ENCODE results near the gene SAMD4A.
"Not testable (repeated sequence)": the region's sequence is repeated elsewhere in the genome, so short reads cannot be mapped to it uniquely, and the experiment has no call there.

Gene SAMD4A

DNA sequence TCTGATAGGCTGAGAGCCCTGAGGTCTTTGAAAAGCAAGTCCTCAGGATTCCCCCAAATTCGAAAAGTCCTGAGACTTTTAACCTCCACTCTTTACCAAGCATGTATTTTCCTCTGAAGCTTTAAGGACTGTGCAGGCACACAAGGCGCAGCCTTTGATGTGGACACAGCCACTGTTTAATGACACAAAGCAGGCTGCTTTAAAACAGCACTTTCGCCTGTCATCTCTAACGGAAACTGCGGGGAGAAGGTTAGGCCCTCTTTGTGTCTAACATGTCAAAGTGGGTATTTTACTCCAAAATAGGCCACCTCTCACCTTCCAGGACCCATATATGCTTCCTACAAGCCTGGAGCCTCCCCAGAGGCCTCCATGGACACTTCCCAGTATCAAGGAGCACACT, 176.5 kb downstream of the SAMD4A start:
- DNase-seq, result no peak

DNA sequence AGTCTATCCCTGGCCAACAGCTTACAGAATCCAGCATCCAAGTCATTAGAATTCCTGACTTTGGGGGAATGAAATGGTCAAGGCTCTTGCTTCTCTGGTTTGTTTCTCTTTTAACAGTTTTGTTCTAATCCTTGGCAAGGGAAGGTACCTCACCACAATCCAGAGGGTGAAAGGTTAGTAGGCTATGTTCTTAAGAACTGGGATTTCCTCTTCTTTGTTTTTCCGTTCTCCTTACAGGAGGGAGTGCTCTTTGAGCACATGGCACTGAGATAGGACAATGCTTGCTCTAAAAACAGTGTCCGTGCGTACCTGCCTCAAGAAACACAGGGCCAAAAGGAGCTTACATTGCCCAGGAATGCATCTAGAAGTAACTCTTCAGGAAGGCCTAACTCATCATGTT, 179.1 kb downstream of the SAMD4A start:
- DNase-seq, result no peak

DNA sequence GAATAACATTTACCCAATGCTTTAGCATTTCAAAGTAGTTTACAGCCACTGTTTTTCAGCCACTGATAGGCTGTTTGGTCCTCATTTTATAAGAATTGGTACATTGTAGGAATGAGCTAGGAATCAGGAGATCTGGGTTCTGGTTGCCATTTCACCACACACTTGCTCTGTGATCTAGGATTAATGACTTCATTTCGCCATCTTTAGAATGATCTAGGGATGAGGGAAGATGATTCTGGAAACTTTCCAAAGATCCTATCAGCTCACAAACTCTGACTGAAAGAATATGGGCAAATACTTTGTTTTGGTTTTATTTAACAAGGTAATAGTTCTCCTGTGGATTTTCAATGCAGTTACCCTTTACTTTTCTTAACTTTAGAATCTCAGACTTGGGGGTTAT, 180.7 kb downstream of the SAMD4A start:
- DNase-seq, result no peak

DNA sequence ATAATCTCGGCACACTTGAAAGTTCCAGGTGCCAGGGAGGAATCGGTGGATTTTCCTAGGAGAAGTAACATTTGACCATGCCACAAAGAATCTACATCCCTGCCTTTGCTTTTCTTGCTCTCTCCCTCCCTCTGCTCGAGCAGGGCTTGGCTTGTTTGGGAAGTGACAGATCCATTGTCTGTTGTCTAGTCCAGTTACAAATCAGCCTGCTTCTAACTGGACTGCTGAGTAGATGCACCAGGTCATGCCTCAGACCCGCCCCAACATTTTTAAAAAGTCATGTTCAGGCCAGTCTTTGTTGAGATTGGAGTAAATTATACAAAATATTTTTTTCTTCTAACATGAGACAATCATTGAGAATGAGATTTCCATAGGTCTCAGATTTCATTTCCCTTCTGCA, 182.3 kb downstream of the SAMD4A start:
- DNase-seq, result no peak

DNA sequence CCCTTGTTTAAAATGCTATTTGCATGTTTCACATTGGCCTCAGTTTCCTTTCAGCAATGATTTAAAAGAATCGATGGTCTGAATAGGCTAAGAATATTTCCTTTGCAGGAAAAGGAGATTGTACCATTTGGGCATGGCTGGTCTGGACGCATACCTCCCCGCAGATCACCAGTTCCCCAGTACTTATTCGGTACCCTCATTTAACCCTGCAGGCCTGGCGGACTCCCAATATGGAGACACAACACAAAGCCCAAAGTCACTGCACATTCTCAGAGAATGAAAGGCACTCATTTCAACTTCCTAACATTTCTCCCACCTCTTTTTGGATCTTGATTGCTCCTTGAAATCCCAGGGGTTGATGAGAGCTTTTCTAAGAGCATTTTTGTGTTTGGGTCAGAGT, 182.8 kb downstream of the SAMD4A start:
- DNase-seq, result no peak

DNA sequence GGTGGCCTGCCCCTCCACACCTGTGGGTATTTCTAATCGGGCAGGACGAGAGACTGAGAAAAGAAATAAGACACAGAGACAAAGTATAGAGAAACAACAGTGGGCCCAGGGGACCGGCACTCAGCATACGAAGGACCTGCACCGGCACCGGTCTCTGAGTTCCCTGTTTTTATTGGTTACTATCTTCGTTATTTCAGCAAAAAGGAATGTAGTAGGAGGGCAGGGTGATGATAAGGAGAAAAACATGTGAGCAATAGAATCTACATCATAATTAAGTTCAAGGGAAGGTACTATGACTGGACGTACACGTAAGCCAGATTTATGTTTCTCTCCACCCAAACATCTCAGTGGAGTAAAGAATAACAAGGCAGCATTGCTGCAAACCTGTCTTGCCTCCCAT, 185.7 kb downstream of the SAMD4A start:
- DNase-seq, result not testable (repeated sequence)

DNA sequence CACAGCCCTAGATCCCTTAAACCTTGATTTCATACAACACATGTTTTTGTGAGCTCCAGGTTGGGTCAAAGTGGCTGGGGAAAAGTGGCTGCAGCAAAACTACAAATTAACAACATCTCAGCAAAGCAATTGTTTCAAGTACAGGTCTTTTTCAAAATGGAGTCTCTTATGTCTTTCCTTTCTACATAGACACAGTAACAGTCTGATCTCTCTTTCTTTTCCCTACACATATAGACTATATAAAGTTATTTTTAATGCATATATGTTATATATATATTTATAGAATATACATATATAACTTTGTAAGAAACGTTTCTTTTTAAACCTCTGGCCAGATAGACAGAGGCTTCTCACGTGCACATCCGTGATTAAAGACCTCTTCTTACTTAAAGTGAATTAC, 186.5 kb downstream of the SAMD4A start:
- not testable (repeated sequence) for DNase-seq

DNA sequence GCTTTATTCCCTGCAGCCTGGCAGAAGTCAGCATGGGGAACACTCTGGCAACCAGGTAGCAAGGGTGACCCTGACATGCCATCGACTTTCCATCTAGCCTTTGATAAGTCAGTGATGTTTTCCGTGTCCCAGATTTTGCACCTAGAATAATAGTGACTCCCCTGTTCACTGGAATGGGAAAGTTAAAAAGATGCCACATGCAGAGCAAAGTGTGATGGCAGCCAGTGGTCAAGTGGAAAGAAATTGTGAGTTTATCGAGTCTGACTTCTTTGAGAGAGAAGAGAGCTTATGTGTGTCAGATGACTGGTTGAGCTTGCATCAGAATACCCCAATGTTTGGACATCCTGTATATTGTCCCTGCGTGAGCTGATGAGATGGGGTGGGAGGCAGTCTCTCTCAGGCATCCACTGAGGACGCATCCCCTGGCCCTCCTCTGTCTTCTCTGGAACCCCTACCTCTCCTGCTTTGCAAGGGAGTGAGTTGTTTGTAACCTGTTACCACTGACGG, 187.2 kb downstream of the SAMD4A start:
- no peak for DNase-seq

DNA sequence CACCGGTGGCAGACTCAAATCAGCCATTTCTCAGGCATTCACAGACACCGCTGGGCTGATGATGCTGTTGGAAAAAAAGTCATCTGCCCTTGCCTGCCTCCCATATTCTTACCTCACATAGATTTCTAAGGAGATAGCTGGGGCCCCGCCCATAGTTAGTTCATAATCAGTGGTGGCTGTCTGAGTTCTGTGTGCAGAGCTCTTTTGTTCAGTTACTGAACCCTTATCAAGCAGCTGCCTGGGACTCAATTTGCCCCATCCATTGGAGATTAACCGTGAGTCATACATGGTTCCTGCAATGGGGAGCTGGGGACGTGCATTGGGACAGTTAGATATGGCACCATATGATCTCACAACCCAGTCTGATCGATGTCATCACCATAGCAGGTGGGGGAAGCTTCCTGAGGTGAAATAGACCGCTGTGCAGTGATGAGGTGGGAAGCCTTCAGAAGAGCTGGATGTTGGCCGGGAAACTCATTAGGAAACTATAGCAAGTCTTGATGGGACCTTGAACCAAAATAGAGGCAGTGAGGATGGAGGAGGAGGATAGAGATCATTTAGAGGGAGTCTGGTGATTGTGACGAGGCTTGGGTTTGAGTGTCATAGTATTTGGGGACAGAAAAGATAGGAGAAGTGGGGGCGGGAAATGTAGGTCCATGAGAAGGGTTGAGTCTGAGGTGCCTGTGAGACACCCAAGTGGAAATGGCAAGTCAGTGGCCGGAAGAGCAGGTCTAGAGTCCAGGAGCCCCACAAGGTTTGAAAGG, 187.9 kb downstream of the SAMD4A start:
- DNase-seq, result no peak

DNA sequence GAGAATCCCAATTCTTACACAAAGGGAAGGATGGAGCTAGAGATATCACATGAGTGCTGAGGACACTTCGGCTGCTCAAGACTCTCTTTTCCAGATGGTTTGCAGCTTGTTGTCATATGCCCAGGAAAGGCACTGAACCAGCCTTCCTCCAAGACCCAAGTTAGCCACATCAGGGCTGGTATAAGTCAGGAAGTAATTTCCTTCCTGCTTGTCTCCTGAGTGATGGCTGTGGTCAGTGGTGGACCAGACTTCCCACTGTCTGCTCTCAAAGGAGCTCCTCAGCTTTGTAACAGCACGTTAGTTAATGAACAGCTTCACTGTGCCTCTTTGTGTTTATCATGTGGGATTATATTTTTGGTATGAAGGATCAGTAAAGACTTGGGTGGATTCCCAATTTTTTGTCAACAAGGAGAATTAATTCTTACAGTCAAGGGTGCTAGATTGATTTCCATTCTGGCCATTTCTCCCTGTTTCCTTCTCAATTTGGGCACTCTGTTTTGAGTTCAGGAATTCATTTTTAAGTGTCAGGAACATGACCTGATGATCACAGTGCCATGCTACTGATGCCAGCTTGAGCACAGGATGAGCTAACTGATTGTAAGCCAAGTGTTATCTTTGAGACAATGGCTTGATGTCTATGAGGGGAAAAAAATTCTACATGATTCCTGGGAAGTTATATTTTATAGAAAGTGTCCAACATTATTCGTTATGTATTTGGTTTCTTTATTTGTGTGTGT, 189.9 kb downstream of the SAMD4A start:
- no peak for DNase-seq

DNA sequence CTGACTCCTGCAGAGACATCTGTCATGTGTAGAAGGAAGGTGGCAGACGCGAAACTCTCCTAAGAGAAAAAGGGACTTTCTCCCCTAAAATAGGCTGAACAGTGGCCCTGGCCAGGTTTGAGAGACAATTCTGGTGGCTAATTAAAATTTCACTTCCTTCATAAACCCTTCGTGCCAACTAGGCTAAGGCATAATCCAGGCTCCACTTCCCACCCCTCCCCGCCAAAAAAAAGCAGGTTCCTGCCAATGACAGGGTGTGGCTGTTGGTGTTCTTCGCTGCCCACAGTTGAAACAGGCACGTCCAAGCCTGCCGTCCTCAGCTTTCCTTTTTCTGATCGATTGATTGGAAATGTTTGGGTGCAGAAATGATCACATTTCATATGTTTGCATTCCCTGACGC, 191.1 kb downstream of the SAMD4A start:
- DNase-seq, result no peak

DNA sequence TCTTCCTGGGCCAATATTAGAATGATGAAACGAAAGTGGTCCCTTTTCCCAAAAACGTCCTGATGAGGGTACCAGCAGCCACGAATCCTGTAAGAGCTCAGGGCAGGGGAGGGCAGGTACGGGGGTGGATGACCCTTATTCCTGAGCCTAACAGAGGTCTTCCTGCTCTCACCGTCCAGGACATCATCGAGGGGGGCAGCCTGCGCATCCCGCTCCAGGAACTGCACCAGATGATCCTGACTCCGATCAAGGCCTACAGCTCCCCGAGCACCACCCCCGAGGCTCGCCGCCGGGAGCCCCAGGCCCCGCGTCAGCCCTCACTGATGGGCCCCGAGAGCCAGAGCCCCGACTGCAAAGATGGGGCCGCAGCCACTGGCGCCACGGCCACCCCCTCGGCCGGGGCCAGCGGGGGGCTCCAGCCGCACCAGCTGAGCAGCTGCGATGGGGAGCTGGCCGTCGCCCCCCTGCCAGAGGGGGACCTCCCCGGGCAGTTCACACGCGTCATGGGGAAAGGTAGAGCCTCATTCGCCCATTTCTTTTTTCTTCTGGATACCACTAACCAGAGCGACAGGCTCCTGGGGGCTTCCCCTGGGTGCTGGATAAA, 193.2 kb downstream of the SAMD4A start:
- no peak for DNase-seq

DNA sequence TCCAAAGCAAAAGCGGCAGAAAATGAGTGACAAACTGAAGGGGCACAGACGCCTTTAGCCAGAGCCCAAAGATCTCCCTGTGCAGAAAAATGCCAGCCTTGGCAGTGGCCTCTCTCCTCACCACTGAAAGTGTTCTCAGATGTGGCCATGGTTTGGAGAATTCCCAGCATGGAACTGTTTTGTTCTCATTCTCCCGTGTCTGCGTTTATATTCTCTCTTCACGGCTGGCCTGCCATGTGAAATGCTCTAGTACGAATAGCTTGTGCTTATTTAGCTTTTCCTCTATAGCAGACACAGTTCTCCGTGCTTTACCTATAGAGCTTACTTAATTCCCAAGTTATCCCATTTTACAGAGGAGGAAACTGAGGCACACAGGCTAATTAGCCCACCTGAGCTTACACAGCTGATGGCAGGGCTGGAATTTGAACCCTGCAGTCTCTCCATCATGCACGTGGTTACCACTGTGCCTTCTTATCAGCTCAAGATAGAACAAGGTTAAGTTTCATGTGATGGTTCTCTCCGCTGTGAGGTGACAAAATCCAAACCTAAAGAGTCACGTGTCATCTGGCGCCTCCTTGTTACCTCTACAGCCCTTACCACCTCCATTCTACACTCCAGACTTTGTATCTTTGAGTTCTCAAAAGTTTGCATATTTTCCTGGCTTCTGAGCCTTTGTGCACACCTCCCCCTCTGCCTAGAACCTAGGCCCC, 194.1 kb downstream of the SAMD4A start:
- DNase-seq, result no peak

DNA sequence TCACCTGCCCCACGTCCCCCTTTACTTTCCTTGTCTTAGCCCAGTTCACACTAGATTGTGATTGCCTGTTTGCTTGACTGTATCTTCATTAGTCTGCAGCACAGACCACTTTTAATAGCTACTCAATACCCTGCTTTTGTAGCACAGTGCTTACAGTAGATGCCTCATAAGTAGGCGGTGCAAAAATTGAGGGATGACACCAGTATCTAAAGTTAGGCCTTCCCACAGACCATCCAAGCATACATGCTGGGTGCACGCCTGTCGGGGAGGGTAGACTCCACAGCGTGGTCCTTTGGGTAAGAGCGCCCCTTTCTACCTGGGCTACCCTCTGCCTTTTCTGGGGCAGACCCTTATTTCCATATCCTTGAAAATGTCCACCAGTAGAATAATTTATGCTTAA, 194.9 kb downstream of the SAMD4A start:
- DNase-seq, result no peak

DNA sequence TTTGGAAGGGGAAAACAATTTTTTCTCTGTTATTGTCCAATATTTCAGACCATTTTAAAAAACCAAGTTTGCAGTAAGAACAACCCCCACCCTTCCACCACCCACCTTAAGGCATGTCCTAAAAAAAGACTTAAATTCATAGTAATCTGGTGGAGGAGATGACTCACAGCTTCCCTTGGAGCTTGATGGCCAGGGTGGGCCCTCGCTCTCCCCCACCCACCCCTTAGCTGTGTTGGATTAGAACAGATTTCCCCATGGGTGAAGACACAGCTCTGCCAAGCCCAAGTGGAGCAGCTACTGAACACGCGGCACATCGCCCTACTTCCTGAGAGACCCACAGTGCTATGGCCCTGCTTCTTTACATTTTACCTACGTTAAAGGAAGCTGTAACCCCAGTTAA, 195.4 kb downstream of the SAMD4A start:
- no peak for DNase-seq

DNA sequence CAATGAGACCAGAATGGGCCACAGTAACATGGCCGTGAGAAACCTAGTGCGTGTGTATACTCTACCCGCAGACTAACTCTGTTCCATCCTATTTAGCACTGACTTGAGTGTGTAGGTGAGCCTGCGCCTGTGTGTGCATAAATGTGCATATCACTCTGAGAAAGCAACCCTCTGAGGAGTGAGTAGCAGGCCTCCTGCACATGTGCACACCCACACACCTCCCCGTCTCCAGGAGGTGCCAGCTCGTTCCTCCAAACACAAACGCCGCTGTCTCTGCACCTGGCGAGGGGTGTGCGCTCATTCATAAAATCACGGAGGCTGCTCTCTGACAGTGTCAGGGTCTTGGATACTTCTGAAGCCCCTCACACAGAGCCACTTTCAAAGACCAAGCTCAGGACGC, 196.8 kb downstream of the SAMD4A start:
- DNase-seq, result no peak

DNA sequence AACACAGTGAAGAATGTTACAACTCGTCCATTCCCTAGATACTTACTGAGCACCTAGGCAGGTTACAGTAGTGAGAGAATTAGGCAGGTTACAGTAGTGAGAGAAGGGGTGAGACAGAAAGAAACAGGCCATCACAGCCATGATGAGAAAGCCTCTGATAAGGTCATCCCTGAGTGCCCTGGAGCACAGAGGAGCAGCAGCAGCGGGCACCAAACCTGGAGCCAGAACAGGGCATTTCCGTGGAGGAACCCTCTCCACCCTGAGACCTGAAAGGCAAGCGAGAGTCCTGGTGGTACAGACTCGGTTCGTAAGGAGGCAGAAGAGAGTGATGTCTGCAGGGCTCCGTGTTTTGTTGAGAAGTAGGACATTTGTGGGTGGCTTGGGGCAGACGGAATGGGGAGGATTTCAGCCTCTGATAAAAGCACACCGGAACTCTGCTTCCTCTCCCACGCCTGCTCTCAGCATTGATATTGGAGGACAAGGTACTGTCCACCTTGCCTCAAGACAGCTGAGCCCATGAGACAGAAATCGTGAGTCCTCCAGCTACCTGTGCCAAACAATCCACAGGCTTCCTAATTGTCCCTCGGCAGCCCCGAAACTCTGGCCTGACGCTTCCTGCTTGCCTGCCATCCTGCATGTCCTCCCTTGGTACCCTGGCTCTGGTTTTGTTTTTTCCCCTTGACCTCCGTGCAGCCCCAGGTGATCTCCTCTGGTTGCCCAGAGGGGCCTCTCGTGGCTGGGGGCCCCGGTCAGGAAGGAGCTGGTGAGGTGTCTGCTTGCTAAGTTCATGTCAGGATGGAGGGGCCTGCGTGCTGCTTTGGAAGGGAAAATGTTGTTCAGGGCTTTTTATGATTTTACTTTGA, 199.6 kb downstream of the SAMD4A start:
- DNase-seq, result no peak

DNA sequence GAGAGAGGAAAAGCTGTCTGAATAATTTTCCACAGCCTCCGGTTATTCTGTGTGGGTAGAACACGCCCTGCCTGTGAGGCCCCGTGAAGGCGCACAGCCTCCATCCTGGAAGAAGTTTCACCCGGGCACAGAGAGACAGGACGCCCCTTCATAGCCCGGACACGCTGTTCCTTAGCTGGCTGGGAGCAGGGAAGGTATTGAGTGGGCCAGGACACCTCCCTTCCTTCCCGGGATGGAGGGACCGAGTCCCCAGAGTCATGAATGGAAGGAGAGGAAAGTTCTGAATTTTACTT, 200.2 kb downstream of the SAMD4A start:
- DNase-seq, result no peak

DNA sequence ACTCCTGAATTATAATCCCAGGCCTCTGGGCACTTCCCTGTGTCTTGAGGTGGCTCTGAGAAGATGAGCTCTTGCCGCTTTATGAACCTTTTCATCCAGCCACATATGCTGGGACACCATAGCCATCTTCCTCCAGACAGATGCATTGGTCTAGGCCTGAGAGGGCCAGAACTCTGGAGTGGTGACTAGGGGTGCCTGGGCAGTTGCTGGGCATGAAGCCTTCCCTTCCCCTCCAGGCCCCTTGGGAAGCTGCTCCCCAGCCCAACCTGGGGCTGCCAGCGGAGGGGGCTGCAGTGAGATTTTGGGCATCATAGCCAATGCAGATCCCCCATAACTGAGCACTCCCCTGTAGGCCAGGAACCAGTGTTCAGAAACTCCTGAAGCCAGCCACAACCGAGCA, 200.5 kb downstream of the SAMD4A start:
- DNase-seq, result no peak

DNA sequence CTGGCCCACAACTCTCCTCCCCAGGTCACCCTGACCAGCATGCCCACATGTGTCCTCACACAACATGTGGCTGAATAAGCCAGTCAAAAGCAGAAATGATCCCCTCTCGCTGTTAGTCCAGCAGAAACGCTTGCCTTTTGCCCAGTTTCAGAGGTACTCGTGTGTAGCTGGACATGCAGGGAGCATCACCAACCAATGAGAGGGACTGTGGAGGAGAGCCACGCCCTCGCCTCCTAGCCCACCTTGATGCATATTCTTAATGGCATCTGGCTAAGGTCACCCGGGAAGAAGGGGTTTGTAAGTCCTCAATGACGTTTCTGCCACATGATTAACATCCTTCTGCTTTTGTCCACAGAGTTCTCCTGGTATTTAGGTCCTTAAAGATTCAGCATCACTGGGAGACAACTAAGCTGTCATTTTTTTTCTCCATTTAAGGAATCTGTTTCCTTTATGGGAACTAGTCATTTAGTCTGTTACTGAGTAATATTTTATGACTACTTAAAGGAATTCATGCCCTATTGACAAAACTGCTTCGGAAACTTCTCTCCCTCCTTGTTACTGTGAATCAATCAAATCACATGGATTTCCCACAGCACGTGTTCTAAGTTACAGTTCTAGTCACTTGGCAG, 201.7 kb downstream of the SAMD4A start:
- no peak for DNase-seq

DNA sequence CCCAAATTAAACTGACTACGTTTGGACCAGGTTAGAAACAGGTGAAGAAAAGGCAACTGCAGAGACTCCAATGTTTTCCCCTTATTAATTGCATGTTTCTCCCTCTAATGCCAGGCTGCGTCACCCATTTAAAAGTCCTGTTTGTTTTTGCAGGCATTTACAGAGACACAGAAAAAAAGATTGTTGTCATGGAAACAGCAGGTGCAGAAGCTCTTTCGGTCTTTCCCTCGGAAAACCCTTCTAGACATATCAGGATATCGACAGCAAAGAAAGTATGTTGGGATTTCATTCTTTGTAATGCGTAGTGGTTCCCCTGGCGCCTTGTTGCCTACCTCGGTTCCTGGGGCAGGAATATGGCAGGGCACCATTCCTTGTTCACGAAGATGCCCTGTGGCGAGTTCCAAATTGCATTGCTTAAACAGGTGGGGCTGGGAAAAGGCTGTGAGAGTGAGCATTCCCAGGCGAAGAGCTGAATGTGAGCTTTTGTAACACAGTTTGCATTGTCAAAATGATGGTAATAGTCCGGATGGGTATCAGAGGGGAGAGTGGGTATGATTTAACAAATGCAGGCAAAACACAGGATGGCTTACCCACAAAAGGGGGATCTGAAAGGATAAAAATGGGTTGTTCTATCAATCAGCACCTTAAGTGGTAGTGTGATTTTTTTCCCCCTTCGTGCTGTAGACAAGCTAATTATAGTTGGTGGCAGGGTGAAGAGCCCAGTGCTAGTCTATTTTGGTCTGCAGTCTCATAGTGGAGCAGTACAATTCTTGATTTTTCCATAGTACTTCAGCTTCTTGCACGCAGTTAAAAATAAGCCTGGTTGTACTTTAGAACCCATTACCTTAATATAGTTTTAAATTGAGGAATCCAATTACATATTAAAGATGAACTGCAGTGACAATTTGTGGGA, 203.3 kb downstream of the SAMD4A start:
- no peak for DNase-seq
